Coronary artery (tissue), 2 donors: Measurements from ENCODE around the gene AP5B1.

Experiments used
- DNase-seq: peaks from one replicate; pipeline ENCODE4 v3.0.0-alpha.2; 2017; ENCODE audit warnings: low spot score
- H3K27ac ChIP-seq, 2 donors: fragments of 200-600 bp; sonication (generic); one replicate each; pipeline ENCODE4 v1.5.1; 2016 to 2019
- H3K4me3 ChIP-seq: fragments of 200-600 bp; sonication (generic); 2 replicates; pipeline ENCODE4 v1.5.1; 2016; ENCODE audit warnings: mild to moderate bottlenecking, moderate library complexity
- TF ChIP-seq, protein P1 (sequence below): fragments of 200-600 bp; sonication (generic); IDR thresholded peaks from one replicate; pipeline ENCODE4 v1.5.1; 2019; ENCODE audit warnings: antibody characterized with exemption

AP5B1 gene, protein sequence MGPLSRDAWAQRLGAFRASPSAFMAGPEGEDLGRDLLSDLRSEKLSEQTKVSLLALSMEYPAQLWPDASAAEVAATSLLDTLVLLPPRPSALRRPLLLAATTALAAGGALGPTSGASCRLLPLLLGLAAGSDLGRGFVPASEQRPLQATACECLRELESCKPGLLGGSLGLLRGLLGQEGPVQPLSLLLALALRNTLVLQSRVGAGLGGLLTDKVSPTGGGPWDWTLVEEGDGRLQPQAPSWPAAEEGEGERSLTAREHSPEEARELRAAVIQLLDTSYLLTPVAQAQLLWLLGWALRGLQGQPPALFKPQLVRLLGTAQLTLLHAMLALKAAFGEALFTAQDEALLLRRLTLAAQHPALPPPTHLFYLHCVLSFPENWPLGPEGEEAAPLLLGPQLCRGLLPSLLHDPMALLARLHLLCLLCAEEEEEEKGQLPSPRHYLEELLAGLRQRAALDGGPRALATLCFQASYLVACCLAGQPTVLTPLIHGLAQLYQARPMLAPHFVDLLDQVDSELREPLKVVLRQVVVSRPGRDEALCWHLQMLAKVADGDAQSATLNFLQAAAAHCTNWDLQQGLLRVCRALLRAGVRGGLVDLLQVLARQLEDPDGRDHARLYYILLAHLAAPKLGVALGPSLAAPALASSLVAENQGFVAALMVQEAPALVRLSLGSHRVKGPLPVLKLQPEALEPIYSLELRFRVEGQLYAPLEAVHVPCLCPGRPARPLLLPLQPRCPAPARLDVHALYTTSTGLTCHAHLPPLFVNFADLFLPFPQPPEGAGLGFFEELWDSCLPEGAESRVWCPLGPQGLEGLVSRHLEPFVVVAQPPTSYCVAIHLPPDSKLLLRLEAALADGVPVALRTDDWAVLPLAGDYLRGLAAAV

GRCh38 chr11:65780770-65781151 is at the start of gene AP5B1:
AP5B1 (minus strand) TSS chr11:65780976; CDS start chr11:65780591, 385 bp downstream.
- H3K27ac ChIP-seq = peak within 1 kb of the TSS; percentile 56 to 86
- peak; percentile 74 for DNase-seq
- TF ChIP-seq, protein P1, sequence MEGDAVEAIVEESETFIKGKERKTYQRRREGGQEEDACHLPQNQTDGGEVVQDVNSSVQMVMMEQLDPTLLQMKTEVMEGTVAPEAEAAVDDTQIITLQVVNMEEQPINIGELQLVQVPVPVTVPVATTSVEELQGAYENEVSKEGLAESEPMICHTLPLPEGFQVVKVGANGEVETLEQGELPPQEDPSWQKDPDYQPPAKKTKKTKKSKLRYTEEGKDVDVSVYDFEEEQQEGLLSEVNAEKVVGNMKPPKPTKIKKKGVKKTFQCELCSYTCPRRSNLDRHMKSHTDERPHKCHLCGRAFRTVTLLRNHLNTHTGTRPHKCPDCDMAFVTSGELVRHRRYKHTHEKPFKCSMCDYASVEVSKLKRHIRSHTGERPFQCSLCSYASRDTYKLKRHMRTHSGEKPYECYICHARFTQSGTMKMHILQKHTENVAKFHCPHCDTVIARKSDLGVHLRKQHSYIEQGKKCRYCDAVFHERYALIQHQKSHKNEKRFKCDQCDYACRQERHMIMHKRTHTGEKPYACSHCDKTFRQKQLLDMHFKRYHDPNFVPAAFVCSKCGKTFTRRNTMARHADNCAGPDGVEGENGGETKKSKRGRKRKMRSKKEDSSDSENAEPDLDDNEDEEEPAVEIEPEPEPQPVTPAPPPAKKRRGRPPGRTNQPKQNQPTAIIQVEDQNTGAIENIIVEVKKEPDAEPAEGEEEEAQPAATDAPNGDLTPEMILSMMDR = no peak
- peak within 1 kb of the TSS; percentile 92 for H3K4me3 ChIP-seq

GRCh38 chr11:65829459-65829858 is 48.7 kb upstream of the AP5B1 start:
- Histone ChIP-seq H3K27ac (no peak overlapping the region), H3K4me3 (no peak overlapping the region)
- DNase-seq = no peak
- TF ChIP-seq, protein P1 = no peak

DNA sequence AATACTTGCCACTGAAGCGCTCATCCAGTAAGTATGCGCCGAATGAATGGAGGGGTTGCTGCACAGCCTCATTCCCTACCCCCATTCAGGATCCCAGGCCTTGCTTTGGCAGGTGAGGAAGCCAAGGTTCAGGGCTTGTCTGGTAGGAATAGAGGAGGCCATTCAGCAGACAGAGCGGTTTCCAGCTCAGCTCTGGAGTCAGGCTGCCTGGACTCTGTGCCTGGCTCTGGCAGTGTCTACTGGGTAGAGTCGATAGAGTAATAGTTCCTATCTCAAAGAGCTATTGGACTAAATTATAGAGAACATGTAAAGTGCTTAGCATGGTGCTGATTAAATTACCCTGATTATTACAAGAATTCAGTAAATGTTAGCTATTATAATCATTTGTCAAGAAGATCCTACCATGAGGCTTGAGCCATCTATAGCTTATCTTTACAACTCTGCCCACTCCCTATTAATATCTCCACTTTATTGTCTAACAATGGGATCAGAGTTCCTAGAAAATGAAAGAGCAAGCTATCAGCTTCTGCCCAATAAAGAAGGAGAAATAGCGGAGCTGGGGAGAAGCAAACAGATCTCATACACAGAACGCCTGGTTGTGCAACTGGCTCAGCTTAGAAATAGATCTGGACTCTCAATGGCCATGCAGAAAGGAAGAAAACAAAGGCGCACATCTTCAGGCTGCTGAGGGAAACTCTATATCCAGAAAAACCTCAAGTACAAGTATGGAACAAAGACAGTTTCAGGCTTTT is 46.4 kb upstream of the AP5B1 start:
- Histone ChIP-seq H3K4me3 (no peak overlapping the region), H3K27ac (no peak overlapping the region)
- TF ChIP-seq, protein P1 = no peak
- no peak for DNase-seq

GRCh38 chr11:65822776-65823528 is 42.2 kb upstream of the AP5B1 start:
- no peak overlapping the region for H3K4me3 ChIP-seq
- H3K27ac ChIP-seq = no peak overlapping the region
- no peak for DNase-seq
- TF ChIP-seq, protein P1 = no peak

- no peak for DNase-seq
- TF ChIP-seq, protein P1 = no peak
- no peak overlapping the region for H3K4me3 ChIP-seq
- H3K27ac ChIP-seq = no peak overlapping the region
Observed at GRCh38 chr11:65821107-65821506, 40.3 kb upstream of the AP5B1 start.
